GM12864 (cell line): ENCODE results near the gene HTR1B.

ENCODE experiments used
- DNase-seq: peaks from one replicate; pipeline ENCODE4 v3.0.0-alpha.2; 2011; ENCODE audit warnings: low read depth
- H3K4me3 ChIP-seq: 2 replicates; pipeline ENCODE4 v1.5.1; 2011; ENCODE audit warnings: mild to moderate bottlenecking, low read depth, low read length, control low read depth
- CTCF ChIP-seq: IDR thresholded peaks from 2 replicates; pipeline ENCODE4 v1.5.1; 2011; ENCODE audit warnings: low read depth, mild to moderate bottlenecking, moderate library complexity, low read length, control low read depth, inconsistent platforms; ENCODE audit errors: missing control alignments

The HTR1B gene

GRCh38 chr6:77425216-77425615, 38.1 kb downstream of the HTR1B start:
- TF ChIP-seq CTCF = no peak
- no peak for DNase-seq
- no peak overlapping the region for H3K4me3 ChIP-seq

GRCh38 chr6:77424761-77425160, 38.5 kb downstream of the HTR1B start:
- DNase-seq = no peak
- H3K4me3 ChIP-seq = no peak overlapping the region
- TF ChIP-seq CTCF = no peak

GRCh38 chr6:77416839-77417238, 46.5 kb downstream of the HTR1B start:
- TF ChIP-seq CTCF = no peak
- no peak overlapping the region for H3K4me3 ChIP-seq
- no peak for DNase-seq

- no peak overlapping the region for H3K4me3 ChIP-seq
- no peak for DNase-seq
- no peak for TF ChIP-seq CTCF
Measured at GRCh38 chr6:77415706-77416105, 47.6 kb downstream of the HTR1B start.
